H9 (cell line): ENCODE results near the gene SRM. TPM values are rescaled to one million over a fixed set of nuclear protein-coding genes. Genes with fewer than 3 reads are reported as not detected.

Source experiments
- DNase-seq: peaks from one replicate; pipeline ENCODE4 v3.0.0-alpha.2; 2017
- H2AFZ ChIP-seq: one replicate; pipeline ENCODE4 v1.6.1; 2013; ENCODE audit warnings: mild to moderate bottlenecking, low read length, control low read depth, moderate library complexity
- H2AK5ac ChIP-seq: 2 replicates; pipeline ENCODE4 v1.6.1; 2013; ENCODE audit warnings: low read length, control low read depth, mixed read lengths; ENCODE audit not compliant: insufficient read length
- H2BK120ac ChIP-seq: one replicate; pipeline ENCODE4 v1.6.1; 2013; ENCODE audit warnings: low read depth, mild to moderate bottlenecking, low read length, control low read depth, inconsistent platforms; ENCODE audit not compliant: poor library complexity, severe bottlenecking
- H2BK12ac ChIP-seq: 2 replicates; pipeline ENCODE4 v1.6.1; 2013; ENCODE audit warnings: low read length, control low read depth, mixed read lengths, low read depth; ENCODE audit not compliant: insufficient read length
- H2BK15ac ChIP-seq: 2 replicates; pipeline ENCODE4 v1.6.1; 2013; ENCODE audit warnings: low read depth, low read length, control low read depth
- H2BK20ac ChIP-seq: one replicate; pipeline ENCODE4 v1.6.1; 2013; ENCODE audit warnings: low read depth, mild to moderate bottlenecking, low read length, control low read depth, inconsistent platforms; ENCODE audit not compliant: poor library complexity, severe bottlenecking
- H2BK5ac ChIP-seq: 2 replicates; pipeline ENCODE4 v1.6.1; 2013; ENCODE audit warnings: low read length, control low read depth, mixed read lengths; ENCODE audit not compliant: insufficient read length
- H3K14ac ChIP-seq: 2 replicates; pipeline ENCODE4 v1.6.1; 2013; ENCODE audit warnings: low read length, control low read depth; ENCODE audit not compliant: insufficient read depth
- H3K18ac ChIP-seq: 2 replicates; pipeline ENCODE4 v1.6.1; 2013; ENCODE audit warnings: low read depth, mild to moderate bottlenecking, mixed read lengths, low read length, control low read depth; ENCODE audit not compliant: insufficient read length
- H3K23ac ChIP-seq: 2 replicates; pipeline ENCODE4 v1.6.1; 2013; ENCODE audit warnings: low read length, control low read depth, mixed read lengths, low read depth; ENCODE audit not compliant: insufficient read length
- H3K23me2 ChIP-seq: 2 replicates; pipeline ENCODE4 v1.6.1; 2013; ENCODE audit warnings: low read depth, mild to moderate bottlenecking, mixed read lengths, low read length, control low read depth; ENCODE audit not compliant: insufficient read length, poor library complexity, severe bottlenecking
- H3K27ac ChIP-seq: 2 replicates; pipeline ENCODE4 v1.5.1; 2013; ENCODE audit warnings: low read length, control low read depth, mixed read lengths, low read depth; ENCODE audit not compliant: insufficient read length
- H3K27me3 ChIP-seq: 2 replicates; pipeline ENCODE4 v1.6.1; 2013; ENCODE audit warnings: low read length, control low read depth, inconsistent platforms; ENCODE audit not compliant: insufficient read depth
- H3K4ac ChIP-seq: 2 replicates; pipeline ENCODE4 v1.6.1; 2013; ENCODE audit warnings: low read depth, mild to moderate bottlenecking, control low read depth, inconsistent platforms, low read length, moderate library complexity
- H3K4me1 ChIP-seq: 2 replicates; pipeline ENCODE4 v1.6.1; 2013; ENCODE audit warnings: low read length, control low read depth, inconsistent platforms; ENCODE audit not compliant: insufficient read depth
- H3K4me2 ChIP-seq: 2 replicates; pipeline ENCODE4 v1.6.1; 2013; ENCODE audit warnings: low read length, control low read depth, mixed read lengths; ENCODE audit not compliant: insufficient read length, insufficient read depth
- H3K56ac ChIP-seq: 2 replicates; pipeline ENCODE4 v1.6.1; 2013; ENCODE audit warnings: low read depth, mild to moderate bottlenecking, mixed read lengths, low read length, control low read depth; ENCODE audit not compliant: insufficient read length
- H3K79me1 ChIP-seq: 2 replicates; pipeline ENCODE4 v1.6.1; 2013; ENCODE audit warnings: low read depth, mild to moderate bottlenecking, moderate library complexity, low read length, control low read depth, inconsistent platforms; ENCODE audit not compliant: insufficient read depth, poor library complexity, severe bottlenecking
- H3K79me2 ChIP-seq: 2 replicates; pipeline ENCODE4 v1.6.1; 2013; ENCODE audit warnings: low read length, control low read depth, inconsistent platforms; ENCODE audit not compliant: insufficient read depth
- H3K9ac ChIP-seq: 2 replicates; pipeline ENCODE4 v1.6.1; 2013; ENCODE audit warnings: low read length, control low read depth, mixed read lengths; ENCODE audit not compliant: insufficient read length; ENCODE audit errors: extremely low read depth
- H3K9me3 ChIP-seq: one replicate; pipeline ENCODE4 v1.6.1; 2013; ENCODE audit warnings: low read depth, low read length, inconsistent platforms; ENCODE audit not compliant: control insufficient read depth
- H3T11ph ChIP-seq: one replicate; pipeline ENCODE4 v1.6.1; 2013; ENCODE audit warnings: mild to moderate bottlenecking, low read length, control low read depth, inconsistent platforms
- H4K20me1 ChIP-seq: one replicate; pipeline ENCODE4 v1.6.1; 2013; ENCODE audit not compliant: control insufficient read depth, insufficient read length, insufficient read depth
- H4K5ac ChIP-seq: 2 replicates; pipeline ENCODE4 v1.6.1; 2013; ENCODE audit warnings: low read depth, mild to moderate bottlenecking, mixed read lengths, low read length, control low read depth; ENCODE audit not compliant: insufficient read length
- H4K8ac ChIP-seq: replicated peaks from 2 replicates; pipeline ENCODE4 v1.6.1; 2013; ENCODE audit warnings: low read length, control low read depth, mixed read lengths, low read depth; ENCODE audit not compliant: insufficient read length
- H4K91ac ChIP-seq: 2 replicates; pipeline ENCODE4 v1.6.1; 2013; ENCODE audit warnings: low read depth, mild to moderate bottlenecking, moderate library complexity, mixed read lengths, low read length, control low read depth; ENCODE audit not compliant: insufficient read length
- H3K27ac Mint-ChIP-seq, 3 experiments: 2 replicates in 2 of 3; 3 replicates in 1 of 3; pipeline ENCODE4 v1.8.0; 2020 to 2021; ENCODE audit warnings: mixed read lengths in 3 of 3, mild to moderate bottlenecking in 1 of 3, moderate library complexity in 1 of 3
- H3K27me3 Mint-ChIP-seq: 2 replicates; pipeline ENCODE4 v1.8.0; 2021; ENCODE audit warnings: low read depth, mild to moderate bottlenecking, moderate library complexity, mixed read lengths
- H3K36me3 Mint-ChIP-seq, 3 experiments: 2 replicates in 2 of 3; 3 replicates in 1 of 3; pipeline ENCODE4 v1.8.0; 2020 to 2021; ENCODE audit warnings: low read depth in 3 of 3, mixed read lengths in 3 of 3; ENCODE audit not compliant: insufficient read depth in 1 of 3
- H3K4me1 Mint-ChIP-seq, 2 experiments: 2 replicates each; pipeline ENCODE4 v1.8.0; 2020; ENCODE audit warnings: mixed read lengths in 2 of 2
- H3K4me3 Mint-ChIP-seq, 2 experiments: 2 replicates in 1 of 2; 3 replicates in 1 of 2; pipeline ENCODE4 v1.8.0; 2020 to 2021; ENCODE audit warnings: mild to moderate bottlenecking in 2 of 2, mixed read lengths in 2 of 2, moderate library complexity in 1 of 2
- H3K9me3 Mint-ChIP-seq, 2 experiments: 2 replicates in 1 of 2; 3 replicates in 1 of 2; pipeline ENCODE4 v1.8.0; 2020; ENCODE audit warnings: mild to moderate bottlenecking in 2 of 2, mixed read lengths in 2 of 2, moderate library complexity in 1 of 2
- WGBS: extraction: QIAGEN DNeasy Blood & Tissue Kit; methylation state at CpG from one replicate; pipeline ENCODE4 v1.1.7; 2013; ENCODE audit warnings: missing lambda C conversion rate, low lambda C conversion rate, mixed read lengths; ENCODE audit not compliant: insufficient read length; ENCODE audit errors: extremely low coverage; 5-methylcytosine and 5-hydroxymethylcytosine counted together
- total RNA-seq: library from RNA; stranded (reverse); gene quantifications from 2 replicates; pipeline ENCODE4 v1.2.1, GENCODE V29; 2021
- TF ChIP-seq, protein P1 (sequence below): fragments of 200-600 bp; sonication (generic); conservative IDR thresholded peaks from 3 replicates; pipeline ENCODE4 v1.8.0; 2021; ENCODE audit warnings: antibody characterized with exemption, mild to moderate bottlenecking

SRM gene
- total RNA-seq, 1 experiment from 2014 or later = 196 TPM

DNA sequence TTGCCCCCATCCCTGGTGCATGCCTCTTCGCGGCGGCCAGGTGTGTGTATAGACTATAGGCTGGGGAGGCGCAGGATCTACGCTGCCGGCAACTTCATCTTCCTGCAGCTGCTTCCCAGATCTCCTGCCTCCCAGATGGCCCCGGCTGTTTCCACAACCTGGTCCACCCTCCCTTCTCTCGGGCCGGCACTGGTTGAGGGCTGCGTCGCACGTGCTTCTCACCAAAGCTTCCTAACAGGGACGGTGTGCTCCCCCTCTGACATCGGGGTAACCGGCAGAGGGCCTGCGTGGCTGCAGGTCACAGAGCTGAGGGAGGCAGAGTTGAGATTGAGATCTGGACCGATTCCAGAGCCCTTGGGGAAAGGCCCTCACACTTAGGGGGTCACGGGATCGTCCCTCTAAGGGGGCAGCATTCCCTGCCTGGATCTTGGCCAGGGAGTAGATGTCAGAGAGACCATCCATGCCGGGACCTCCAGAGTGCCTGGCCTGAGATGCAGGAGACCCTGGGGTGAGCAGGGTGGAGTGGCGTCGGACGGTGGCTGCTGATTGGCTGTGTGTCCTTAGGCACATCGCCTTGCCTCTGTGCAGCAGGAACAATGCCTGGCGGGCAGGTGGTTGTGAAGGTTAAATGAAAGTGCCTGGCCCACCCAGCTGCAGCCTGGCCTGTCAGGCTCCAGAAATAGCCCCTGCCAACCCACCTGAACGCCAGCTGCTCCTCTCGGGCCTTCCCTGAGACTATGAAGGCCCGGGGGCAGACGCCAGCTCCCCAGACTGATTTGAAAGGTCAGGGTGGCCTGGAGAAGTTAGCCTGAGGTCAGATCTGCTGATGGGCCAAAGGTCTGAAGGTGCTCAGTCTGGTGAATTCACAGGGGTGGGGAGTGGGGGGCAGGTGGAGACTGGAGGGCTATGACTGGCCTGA is 6.7 kb downstream of the SRM start:
- Histone ChIP-seq H3K18ac (no peak overlapping the region), H3K23me2 (no peaks in the 10 kb centered on the region), H3K27me3 (no peaks in the 10 kb centered on the region; the same call in 1 of the 2 replicates), H3K23ac (no peak overlapping the region), H2BK120ac (no peak overlapping the region), H2AFZ (no peak overlapping the region), H3K56ac (no peak overlapping the region), H2BK5ac (no peak overlapping the region), H3K14ac (no peak overlapping the region), H3K4me1 (no peaks in the 10 kb centered on the region), H4K20me1 (no peaks in the 10 kb centered on the region), H3K4me2 (no peak overlapping the region), H2BK12ac (no peak overlapping the region), H3K4ac (no peak overlapping the region), H3K9ac (no peak overlapping the region), H3K79me2 (no peaks in the 10 kb centered on the region), H4K5ac (no peak overlapping the region), H3K27ac (no peak overlapping the region), H3K9me3 (no peaks in the 10 kb centered on the region), H3T11ph (no peak overlapping the region), H2AK5ac (no peak overlapping the region), H3K79me1 (no peaks in the 10 kb centered on the region), H2BK20ac (no peak overlapping the region), H2BK15ac (no peak overlapping the region), H4K8ac (no peak overlapping the region), H4K91ac (no peak overlapping the region)
- peaks cover 13 to 17% of the 10 kb centered on the region in 2 experiments for H3K4me1 Mint-ChIP-seq
- peaks cover 17 to 37% (median 29%) of the 10 kb centered on the region in 3 experiments; a peak in 6 of 7 replicates for H3K36me3 Mint-ChIP-seq
- no peaks in the 10 kb centered on the region for H3K27me3 Mint-ChIP-seq
- no CpG with 5 or more reads among the region's 29 CpGs for WGBS
- peak overlapping the region in 2 of 3 experiments; percentile 12 to 44; a peak in 1 of 7 replicates for H3K27ac Mint-ChIP-seq
- TF ChIP-seq, protein P1, sequence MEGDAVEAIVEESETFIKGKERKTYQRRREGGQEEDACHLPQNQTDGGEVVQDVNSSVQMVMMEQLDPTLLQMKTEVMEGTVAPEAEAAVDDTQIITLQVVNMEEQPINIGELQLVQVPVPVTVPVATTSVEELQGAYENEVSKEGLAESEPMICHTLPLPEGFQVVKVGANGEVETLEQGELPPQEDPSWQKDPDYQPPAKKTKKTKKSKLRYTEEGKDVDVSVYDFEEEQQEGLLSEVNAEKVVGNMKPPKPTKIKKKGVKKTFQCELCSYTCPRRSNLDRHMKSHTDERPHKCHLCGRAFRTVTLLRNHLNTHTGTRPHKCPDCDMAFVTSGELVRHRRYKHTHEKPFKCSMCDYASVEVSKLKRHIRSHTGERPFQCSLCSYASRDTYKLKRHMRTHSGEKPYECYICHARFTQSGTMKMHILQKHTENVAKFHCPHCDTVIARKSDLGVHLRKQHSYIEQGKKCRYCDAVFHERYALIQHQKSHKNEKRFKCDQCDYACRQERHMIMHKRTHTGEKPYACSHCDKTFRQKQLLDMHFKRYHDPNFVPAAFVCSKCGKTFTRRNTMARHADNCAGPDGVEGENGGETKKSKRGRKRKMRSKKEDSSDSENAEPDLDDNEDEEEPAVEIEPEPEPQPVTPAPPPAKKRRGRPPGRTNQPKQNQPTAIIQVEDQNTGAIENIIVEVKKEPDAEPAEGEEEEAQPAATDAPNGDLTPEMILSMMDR = no peak
- H3K4me3 Mint-ChIP-seq = no peak overlapping the region; a peak in 1 of 5 replicates
- H3K9me3 Mint-ChIP-seq = no peaks in the 10 kb centered on the region
- no peak for DNase-seq
